ENCODE results near the gene P2RX6. TPM values are rescaled to one million over a fixed set of nuclear protein-coding genes. Genes with fewer than 3 reads are reported as not detected.
A peak's percentile ranks its signal among the peaks of the same experiment; 100 is the strongest.

The P2RX6 gene
- total and polyA plus RNA-seq, 9 of the 15 experiments (the other 6 are each of a cell fraction or from before 2014, with no cell fraction given) = 0.01 to 3.9 (median 1.5) TPM; not detected in 1

DNA sequence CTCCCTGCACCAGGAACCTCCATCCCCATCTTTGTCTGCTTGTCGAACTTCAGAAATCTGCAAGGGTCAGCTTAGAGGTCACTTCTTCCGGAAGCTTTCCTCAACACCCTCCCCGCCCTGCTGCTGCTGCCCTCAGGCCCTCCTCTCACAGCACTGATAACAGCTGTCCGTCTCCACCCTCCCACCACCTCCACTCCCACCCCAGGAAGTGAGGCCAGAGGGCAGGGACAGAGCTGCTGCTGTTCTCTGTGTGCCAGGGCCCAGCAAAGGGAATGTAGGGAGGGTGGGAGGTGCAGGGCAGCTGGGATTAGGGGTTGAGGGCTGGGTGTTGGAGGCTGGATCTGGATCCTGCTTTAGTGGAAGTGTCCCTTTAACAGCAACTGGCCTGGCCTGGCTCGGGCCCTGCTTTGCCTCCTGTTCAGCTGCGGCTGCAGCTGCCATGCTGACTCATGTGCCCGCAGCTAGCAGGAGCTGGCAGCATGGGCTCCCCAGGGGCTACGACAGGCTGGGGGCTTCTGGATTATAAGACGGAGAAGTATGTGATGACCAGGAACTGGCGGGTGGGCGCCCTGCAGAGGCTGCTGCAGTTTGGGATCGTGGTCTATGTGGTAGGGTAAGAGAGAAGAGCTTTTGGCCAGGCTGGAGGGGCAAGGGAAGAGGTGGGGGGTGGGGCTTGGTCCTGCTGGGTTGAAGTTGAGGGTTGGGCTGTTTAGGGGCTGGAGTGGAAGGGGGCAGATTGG lies at the start of gene P2RX6 (continued):
- TF ChIP-seq, protein P1, sequence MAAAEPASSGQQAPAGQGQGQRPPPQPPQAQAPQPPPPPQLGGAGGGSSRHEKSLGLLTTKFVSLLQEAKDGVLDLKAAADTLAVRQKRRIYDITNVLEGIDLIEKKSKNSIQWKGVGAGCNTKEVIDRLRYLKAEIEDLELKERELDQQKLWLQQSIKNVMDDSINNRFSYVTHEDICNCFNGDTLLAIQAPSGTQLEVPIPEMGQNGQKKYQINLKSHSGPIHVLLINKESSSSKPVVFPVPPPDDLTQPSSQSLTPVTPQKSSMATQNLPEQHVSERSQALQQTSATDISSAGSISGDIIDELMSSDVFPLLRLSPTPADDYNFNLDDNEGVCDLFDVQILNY (CRISPR knock-in tag; IDR thresholded peaks at IDR 0.05) = no peak
- TF ChIP-seq, protein P2, sequence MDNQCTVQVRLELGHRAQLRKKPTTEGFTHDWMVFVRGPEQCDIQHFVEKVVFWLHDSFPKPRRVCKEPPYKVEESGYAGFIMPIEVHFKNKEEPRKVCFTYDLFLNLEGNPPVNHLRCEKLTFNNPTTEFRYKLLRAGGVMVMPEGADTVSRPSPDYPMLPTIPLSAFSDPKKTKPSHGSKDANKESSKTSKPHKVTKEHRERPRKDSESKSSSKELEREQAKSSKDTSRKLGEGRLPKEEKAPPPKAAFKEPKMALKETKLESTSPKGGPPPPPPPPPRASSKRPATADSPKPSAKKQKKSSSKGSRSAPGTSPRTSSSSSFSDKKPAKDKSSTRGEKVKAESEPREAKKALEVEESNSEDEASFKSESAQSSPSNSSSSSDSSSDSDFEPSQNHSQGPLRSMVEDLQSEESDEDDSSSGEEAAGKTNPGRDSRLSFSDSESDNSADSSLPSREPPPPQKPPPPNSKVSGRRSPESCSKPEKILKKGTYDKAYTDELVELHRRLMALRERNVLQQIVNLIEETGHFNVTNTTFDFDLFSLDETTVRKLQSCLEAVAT (IDR thresholded peaks at IDR 0.05) = no peak
- TF ChIP-seq PBX2 (CRISPR knock-in tag; IDR thresholded peaks at IDR 0.05; ENCODE audit: low read depth) (no peak), PBX2 (tag; conservative IDR thresholded peaks at IDR 0.05; ENCODE audit: low read depth) (no peak), TBP (optimal IDR thresholded peaks at IDR 0.05; ENCODE audit: low read depth, low read length) (peak; percentile 75), RBFOX2 (IDR thresholded peaks at IDR 0.05; ENCODE audit: low read depth, low read length) (peak; percentile 82), HNRNPLL (IDR thresholded peaks at IDR 0.05; ENCODE audit: low read depth, low read length, poor library complexity, severe bottlenecking) (no peak), ZC3H8 (IDR thresholded peaks at IDR 0.05) (no peak), ETV1 (tag; conservative IDR thresholded peaks at IDR 0.05; ENCODE audit: low read depth) (peak; percentile 99), ELF2 (CRISPR knock-in tag; IDR thresholded peaks at IDR 0.05) (peak; percentile 95), ZNF780A (CRISPR knock-in tag; IDR thresholded peaks at IDR 0.05) (no peak), CSDE1 (IDR thresholded peaks at IDR 0.05) (no peak), CBX3 (IDR thresholded peaks at IDR 0.05; ENCODE audit: borderline replicate concordance in 1 of 2, low read length in 2 of 2) (peak in 1 of 2 experiments; percentile 55; a peak in 1 of 3 replicates), PHF21A (IDR thresholded peaks at IDR 0.05; ENCODE audit: borderline replicate concordance, low read depth) (no peak), ZNF589 (CRISPR knock-in tag; IDR thresholded peaks at IDR 0.05; ENCODE audit: low read depth) (no peak), RUNX1 (IDR thresholded peaks at IDR 0.05; ENCODE audit: low read depth) (no peak), CREB3L1 (IDR thresholded peaks at IDR 0.05; ENCODE audit: borderline replicate concordance, low read depth) (no peak), ADNP (tag; IDR thresholded peaks at IDR 0.05) (no peak), KLF13 (tag; IDR thresholded peaks at IDR 0.05; ENCODE audit: borderline replicate concordance, low read depth) (peak; percentile 57; the same call in 1 of the 2 replicates), TAF9B (IDR thresholded peaks at IDR 0.05; ENCODE audit: partially characterized antibody) (no peak)
- TF ChIP-seq, protein P3, sequence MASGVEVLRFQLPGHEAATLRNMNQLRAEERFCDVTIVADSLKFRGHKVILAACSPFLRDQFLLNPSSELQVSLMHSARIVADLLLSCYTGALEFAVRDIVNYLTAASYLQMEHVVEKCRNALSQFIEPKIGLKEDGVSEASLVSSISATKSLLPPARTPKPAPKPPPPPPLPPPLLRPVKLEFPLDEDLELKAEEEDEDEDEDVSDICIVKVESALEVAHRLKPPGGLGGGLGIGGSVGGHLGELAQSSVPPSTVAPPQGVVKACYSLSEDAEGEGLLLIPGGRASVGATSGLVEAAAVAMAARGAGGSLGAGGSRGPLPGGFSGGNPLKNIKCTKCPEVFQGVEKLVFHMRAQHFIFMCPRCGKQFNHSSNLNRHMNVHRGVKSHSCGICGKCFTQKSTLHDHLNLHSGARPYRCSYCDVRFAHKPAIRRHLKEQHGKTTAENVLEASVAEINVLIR (CRISPR knock-in tag; IDR thresholded peaks at IDR 0.05) = no peak; the same call in 1 of the 2 replicates

Data from K562 (cell line).